Lower leg skin (tissue), 4 donors: Measurements from ENCODE around the gene CCT3. TPM values are rescaled to one million over a fixed set of nuclear protein-coding genes. Genes with fewer than 3 reads are reported as not detected.

Experiments used
- DNase-seq, 2 donors: peaks; one replicate each; pipeline ENCODE4 v3.0.0-alpha.2; 2019; ENCODE audit warnings: low spot score in 2 of 2
- H3K4me3 ChIP-seq: fragments of 200-600 bp; sonication (generic); 2 replicates; pipeline ENCODE4 v1.5.1; 2017; ENCODE audit warnings: mild to moderate bottlenecking, low read depth; ENCODE audit not compliant: poor library complexity, severe bottlenecking
- POLR2A ChIP-seq, 2 donors: fragments of 450-650 bp; IDR thresholded peaks; one replicate each; pipeline ENCODE4 v1.6.1; 2016 to 2017; ENCODE audit warnings: antibody characterized with exemption in 2 of 2, mild to moderate bottlenecking in 1 of 2, moderate library complexity in 1 of 2
- WGBS, 2 donors: methylation state at CpG; one replicate each; pipeline ENCODE4 v1.1.5; 2018; 5-methylcytosine and 5-hydroxymethylcytosine counted together
- intact Hi-C: fragments of 100-400 bp; cut with DNase I; formaldehyde crosslinking; loops from one replicate; pipeline ENCODE4 v1.15.0; 2023; ENCODE audit warnings: low total_unique reads
- total RNA-seq, 4 donors: library from RNA; depleted of rRNA; stranded (reverse); fragments of >200 nt; gene quantifications; one replicate each; pipeline ENCODE4 v1.1.0, GENCODE V29; 2016
- TF ChIP-seq, protein P1 (sequence below), 3 donors: fragments of 450-650 bp; IDR thresholded peaks; one replicate each; pipeline ENCODE4 v1.5.1; 2016; ENCODE audit warnings: antibody characterized with exemption in 3 of 3, mild to moderate bottlenecking in 3 of 3, moderate library complexity in 2 of 3

CCT3 gene
- total RNA-seq, 4 donors from 2014 or later = 119 to 202 (median 150) TPM

- TF ChIP-seq, protein P1, sequence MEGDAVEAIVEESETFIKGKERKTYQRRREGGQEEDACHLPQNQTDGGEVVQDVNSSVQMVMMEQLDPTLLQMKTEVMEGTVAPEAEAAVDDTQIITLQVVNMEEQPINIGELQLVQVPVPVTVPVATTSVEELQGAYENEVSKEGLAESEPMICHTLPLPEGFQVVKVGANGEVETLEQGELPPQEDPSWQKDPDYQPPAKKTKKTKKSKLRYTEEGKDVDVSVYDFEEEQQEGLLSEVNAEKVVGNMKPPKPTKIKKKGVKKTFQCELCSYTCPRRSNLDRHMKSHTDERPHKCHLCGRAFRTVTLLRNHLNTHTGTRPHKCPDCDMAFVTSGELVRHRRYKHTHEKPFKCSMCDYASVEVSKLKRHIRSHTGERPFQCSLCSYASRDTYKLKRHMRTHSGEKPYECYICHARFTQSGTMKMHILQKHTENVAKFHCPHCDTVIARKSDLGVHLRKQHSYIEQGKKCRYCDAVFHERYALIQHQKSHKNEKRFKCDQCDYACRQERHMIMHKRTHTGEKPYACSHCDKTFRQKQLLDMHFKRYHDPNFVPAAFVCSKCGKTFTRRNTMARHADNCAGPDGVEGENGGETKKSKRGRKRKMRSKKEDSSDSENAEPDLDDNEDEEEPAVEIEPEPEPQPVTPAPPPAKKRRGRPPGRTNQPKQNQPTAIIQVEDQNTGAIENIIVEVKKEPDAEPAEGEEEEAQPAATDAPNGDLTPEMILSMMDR (IDR thresholded peaks at IDR 0.05) = no peak
- no peak for TF ChIP-seq POLR2A (IDR thresholded peaks at IDR 0.05)
- no peak for DNase-seq
- 72 to 74% methylated on average over 4 of the region's 4 CpGs for WGBS, 2 donors
- no peak overlapping the region for H3K4me3 ChIP-seq
- intact Hi-C loops = no loop called here
Measured at GRCh38 chr1:156303241-156303640, 34.9 kb downstream of the CCT3 start.

DNA sequence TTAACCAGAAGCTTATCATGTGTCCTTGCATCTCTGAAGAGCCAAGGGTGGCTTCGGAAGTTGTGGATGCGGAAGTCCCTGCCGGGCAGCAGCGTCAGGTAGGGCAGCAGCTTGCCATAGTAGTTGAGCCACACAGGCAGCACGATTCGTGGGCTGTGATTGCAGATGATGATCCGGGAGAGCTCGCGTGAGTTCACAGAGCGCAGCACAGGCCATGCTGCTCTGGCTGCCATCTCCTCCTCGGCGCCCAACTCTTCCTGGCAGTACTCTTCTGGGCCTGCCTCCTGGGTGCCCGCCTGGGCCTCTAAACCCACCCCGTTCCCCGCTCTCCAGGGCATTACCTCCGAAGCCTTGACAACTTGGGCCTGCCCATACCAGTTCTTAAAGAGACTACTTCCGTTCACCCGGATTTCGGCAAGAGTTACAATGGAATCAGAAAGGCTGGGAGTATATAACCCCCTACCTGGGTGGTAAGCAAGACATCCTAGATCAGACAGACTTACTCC, 39.2 kb downstream of the CCT3 start, which contains the start of gene VHLL:
Gene VHLL (minus strand): TSS at position 456 of the 506 bp plus-strand sequence. CDS start 118 bp downstream, at position 338.
- no peak within 1 kb of the TSS for H3K4me3 ChIP-seq
- TF ChIP-seq POLR2A (IDR thresholded peaks at IDR 0.05) = no peak
- TF ChIP-seq, protein P1 (IDR thresholded peaks at IDR 0.05) = no peak
- DNase-seq = no peak
- intact Hi-C loops = no loop called here
- WGBS, 2 donors = 86 to 87% methylated on average over 19 of the region's 19 CpGs

DNA sequence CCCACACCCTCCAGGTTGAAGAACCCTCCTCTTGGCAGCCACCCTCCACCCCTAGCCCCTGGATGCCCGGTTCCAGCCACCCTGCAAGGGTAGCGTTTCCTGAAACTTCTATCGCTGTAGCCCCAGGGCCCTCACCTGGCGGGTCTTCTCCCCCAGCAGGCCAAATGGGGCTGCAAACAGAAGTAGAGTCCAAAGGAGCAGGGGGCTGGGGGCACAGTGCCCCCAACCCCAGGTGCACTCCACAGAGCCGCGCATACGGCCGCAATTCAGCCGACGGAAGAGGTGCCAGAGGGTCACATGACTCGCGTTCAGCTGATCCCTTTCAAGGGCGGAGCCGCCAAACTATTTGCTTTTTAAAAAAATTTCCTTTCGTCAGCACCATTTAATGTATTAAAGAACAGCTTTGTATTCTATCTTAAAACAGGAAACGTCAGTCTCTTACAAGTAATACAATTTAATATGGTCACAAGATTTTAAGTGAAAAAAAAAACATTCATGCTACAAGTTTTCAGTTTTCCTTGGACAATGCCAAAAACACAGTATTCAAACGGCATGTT, 42.6 kb downstream of the CCT3 start, which contains the start of gene GLMP:
Gene GLMP (minus strand): TSS at position 289 of the 557 bp plus-strand sequence. CDS start 34 bp downstream, at position 255.
- intact Hi-C loops = no loop called here

GRCh38 chr1:156293895-156294294, 44.2 kb downstream of the CCT3 start:
- WGBS, 2 donors = 89 to 93% methylated on average over 9 of the region's 9 CpGs
- DNase-seq = no peak
- no peak overlapping the region for H3K4me3 ChIP-seq
- TF ChIP-seq POLR2A (IDR thresholded peaks at IDR 0.05) = no peak
- TF ChIP-seq, protein P1 (IDR thresholded peaks at IDR 0.05) = no peak
- intact Hi-C loops = no loop called here

More for the DNA sequence above, 42.6 kb downstream of the CCT3 start, which contains the start of gene GLMP:
- 0 to 1% methylated on average over 17 of the region's 17 CpGs for WGBS, 2 donors
- peak; percentile 74 to 94 for DNase-seq
- peak within 1 kb of the TSS; percentile 76 for H3K4me3 ChIP-seq
- TF ChIP-seq, protein P1 (IDR thresholded peaks at IDR 0.05) = no peak
- no peak for TF ChIP-seq POLR2A (IDR thresholded peaks at IDR 0.05)

GRCh38 chr1:156293098-156293434, 45.0 kb downstream of the CCT3 start:
- intact Hi-C loops = no loop called here
- 83 to 87% methylated on average over 6 to 8 of the region's 8 CpGs for WGBS, 2 donors
- H3K4me3 ChIP-seq = no peak overlapping the region
- TF ChIP-seq POLR2A (IDR thresholded peaks at IDR 0.05) = no peak
- TF ChIP-seq, protein P1 (IDR thresholded peaks at IDR 0.05) = no peak
- DNase-seq = no peak
